ENCODE data around the gene RER1.
A peak's percentile ranks its signal among the peaks of the same experiment; 100 is the strongest.
"Not testable (repeated sequence)": the region's sequence is repeated elsewhere in the genome, so short reads cannot be mapped to it uniquely, and the experiment has no call there.

The RER1 gene

DNA sequence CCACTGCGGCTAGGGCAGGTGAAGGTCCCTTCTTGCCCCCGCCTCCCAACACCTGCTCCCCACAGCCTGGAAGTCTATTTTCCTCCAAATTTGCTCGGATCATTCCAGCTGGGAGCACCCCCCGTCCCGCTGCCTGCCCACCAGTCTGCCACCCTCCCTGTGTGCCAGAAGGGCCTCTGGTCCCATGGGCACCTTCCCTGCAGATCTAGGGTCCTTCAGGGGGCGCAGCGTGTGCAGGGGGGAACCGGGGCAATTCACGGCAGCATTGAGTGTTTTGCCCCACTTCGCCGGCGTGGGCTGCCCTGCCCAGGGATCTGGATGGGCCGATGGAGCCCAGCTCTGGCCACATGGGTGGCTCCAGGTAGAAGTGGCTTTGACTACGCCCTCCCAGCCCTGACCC, 47.0 kb downstream of the RER1 start:
- TF ChIP-seq, protein P1, sequence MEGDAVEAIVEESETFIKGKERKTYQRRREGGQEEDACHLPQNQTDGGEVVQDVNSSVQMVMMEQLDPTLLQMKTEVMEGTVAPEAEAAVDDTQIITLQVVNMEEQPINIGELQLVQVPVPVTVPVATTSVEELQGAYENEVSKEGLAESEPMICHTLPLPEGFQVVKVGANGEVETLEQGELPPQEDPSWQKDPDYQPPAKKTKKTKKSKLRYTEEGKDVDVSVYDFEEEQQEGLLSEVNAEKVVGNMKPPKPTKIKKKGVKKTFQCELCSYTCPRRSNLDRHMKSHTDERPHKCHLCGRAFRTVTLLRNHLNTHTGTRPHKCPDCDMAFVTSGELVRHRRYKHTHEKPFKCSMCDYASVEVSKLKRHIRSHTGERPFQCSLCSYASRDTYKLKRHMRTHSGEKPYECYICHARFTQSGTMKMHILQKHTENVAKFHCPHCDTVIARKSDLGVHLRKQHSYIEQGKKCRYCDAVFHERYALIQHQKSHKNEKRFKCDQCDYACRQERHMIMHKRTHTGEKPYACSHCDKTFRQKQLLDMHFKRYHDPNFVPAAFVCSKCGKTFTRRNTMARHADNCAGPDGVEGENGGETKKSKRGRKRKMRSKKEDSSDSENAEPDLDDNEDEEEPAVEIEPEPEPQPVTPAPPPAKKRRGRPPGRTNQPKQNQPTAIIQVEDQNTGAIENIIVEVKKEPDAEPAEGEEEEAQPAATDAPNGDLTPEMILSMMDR (IDR thresholded peaks at IDR 0.05; ENCODE audit: insufficient read depth, low read depth, low read length, missing control alignments): no peak
- no peak for DNase-seq (ENCODE audit: low read depth)
- H3K4me3 ChIP-seq (ENCODE audit: low read depth, low read length): no peak overlapping the region

DNA sequence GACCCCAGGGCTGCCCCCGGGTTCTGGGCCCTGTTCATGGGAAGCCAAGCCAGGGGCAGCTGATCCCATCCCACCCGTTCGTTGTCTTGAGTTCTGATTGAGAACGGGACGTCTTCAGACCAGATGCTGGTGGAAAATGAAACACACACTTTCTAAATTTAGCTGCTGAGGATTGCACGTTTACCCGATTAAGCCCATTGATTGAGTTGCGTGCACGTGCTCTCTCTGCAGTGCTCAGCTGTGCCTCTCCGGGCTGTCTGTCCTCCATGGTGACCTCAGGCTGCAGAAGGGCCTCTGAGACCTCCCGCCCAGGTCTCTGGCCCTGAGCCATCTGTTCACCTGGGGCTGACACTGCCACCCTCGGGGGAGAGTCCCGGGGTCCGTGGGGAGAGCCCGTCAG, 47.7 kb downstream of the RER1 start:
- TF ChIP-seq, protein P1 (IDR thresholded peaks at IDR 0.05; ENCODE audit: insufficient read depth, low read depth, low read length, missing control alignments): no peak
- DNase-seq (ENCODE audit: low read depth): peak; percentile 32

DNA sequence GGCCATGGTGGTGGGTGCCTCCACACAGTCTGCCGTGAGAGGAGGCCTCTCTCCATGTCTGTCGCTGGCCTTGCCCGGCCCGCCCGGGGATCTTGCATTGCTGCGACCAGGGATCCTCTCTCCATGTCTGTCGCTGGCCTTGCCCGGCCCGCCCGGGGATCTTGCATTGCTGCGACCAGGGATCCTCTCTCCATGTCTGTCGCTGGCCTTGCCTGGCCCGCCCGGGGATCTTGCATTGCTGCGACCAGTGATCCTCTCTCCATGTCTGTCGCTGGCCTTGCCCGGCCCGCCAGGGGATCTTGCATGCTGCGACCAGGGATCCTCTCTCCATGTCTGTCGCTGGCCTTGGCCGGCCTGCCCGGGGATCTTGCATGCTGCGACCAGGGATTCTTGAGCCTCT, 48.7 kb downstream of the RER1 start:
- DNase-seq (ENCODE audit: low read depth); H3K4me3 ChIP-seq (ENCODE audit: low read depth, low read length): not testable (repeated sequence)

More for the DNA sequence above, 47.7 kb downstream of the RER1 start:
- H3K4me3 ChIP-seq (ENCODE audit: low read depth, low read length): no peak overlapping the region

- TF ChIP-seq, protein P1 (IDR thresholded peaks at IDR 0.05; ENCODE audit: insufficient read depth, low read depth, low read length, missing control alignments): no peak
- no peak for DNase-seq (ENCODE audit: low read depth)
- no peak overlapping the region for H3K4me3 ChIP-seq (ENCODE audit: low read depth, low read length)
Measured at GRCh38 chr1:2441746-2442145, 50.1 kb downstream of the RER1 start.

DNA sequence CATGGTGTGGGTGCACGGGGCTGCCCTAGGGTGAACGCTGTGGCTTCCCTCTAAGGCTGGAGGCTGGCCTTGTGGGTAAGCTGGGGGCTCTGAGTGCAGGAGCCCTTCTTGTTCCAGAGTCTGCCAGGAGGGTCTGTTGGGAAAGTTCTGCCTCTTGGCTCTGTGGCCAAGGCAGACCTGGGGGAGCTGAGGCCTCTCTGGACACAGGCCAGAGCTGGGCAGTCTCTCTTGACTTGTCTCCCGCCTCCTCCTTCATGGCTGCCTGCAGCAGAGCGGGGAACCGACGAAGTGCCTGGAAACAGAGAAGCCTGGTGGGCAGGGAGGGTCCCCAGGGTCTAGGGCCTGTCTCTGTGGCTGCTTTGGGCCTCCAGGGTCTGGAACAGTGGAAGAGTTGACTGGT, 51.0 kb downstream of the RER1 start:
- no peak for DNase-seq (ENCODE audit: low read depth)
- TF ChIP-seq, protein P1 (IDR thresholded peaks at IDR 0.05; ENCODE audit: insufficient read depth, low read depth, low read length, missing control alignments): no peak

DNA sequence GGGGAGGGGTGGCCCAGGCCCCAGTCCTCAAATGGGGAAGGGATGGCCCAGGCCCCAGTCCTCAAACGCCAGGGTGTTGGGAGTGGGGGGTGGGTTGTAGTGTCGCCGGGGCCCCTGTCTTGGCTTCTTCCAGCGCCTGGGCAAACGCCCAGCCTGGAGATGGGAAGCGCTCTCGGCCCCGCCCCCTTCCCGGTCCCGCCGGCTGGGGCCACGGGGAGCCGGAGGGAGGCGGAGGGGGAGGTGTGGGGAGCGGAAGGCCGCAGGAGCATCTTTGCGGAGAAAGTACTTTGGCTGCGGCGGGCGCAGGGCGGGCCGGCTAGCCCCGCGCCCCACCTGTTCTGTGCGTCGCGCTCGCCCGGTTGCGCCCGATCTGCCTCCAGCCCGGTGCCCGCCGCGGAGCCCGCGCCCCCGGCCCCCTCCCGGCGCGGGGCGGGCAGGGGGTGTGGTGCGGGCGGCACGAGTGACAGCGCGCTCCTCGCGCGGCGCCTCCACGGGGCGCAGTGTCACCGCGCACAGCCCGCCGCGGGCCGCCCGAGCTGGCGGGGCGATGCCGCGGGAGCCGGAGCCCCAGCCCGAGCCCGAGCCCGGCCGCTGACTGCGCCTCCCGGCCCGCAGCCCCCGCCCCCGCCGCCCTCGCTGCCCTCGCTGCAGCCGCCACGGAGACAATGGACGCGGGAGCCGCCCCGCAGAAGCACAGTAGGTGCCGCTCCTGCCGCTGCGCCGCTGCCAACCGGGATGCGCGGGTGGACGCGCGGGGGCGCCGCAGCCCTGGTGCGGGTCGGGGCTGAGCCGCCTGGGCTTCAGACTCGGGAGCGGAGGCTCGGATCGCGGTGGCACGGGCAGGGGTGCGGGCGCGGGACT, 51.9 kb downstream of the RER1 start:
- DNase-seq (ENCODE audit: low read depth): no peak
- no peak overlapping the region for H3K4me3 ChIP-seq (ENCODE audit: low read depth, low read length)
- TF ChIP-seq, protein P1 (IDR thresholded peaks at IDR 0.05; ENCODE audit: insufficient read depth, low read depth, low read length, missing control alignments): peak; percentile 6

More for the DNA sequence above, 51.0 kb downstream of the RER1 start:
- no peak overlapping the region for H3K4me3 ChIP-seq (ENCODE audit: low read depth, low read length)

DNA sequence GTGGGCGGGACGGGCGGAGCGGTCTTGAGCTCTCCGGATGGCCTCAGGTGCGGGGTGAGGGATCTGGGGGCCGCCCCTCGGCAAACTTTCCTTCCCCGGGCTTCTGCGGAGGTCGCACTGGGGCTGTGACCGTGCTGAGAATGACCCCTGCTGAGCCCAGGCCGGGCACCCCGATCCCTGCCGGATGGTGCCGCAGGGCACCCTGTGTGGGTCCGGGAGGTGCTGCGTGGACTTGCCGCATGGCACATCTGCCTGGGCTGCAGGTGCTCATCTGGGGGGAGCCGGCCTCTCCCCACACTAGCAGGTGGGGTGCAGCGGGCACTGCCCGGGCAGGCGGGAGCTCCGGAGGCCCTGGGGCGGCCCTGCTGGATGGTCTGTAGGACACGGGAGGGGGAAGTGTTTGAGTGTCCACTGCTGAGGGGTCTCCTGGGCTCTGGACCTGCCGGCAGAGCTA, 52.5 kb downstream of the RER1 start:
- no peak overlapping the region for H3K4me3 ChIP-seq (ENCODE audit: low read depth, low read length)
- TF ChIP-seq, protein P1 (IDR thresholded peaks at IDR 0.05; ENCODE audit: insufficient read depth, low read depth, low read length, missing control alignments): no peak
- no peak for DNase-seq (ENCODE audit: low read depth)
